Chondrocyte (in vitro differentiated cells): ENCODE data around the gene ZWILCH. TPM values are rescaled to one million over a fixed set of nuclear protein-coding genes. Genes with fewer than 3 reads are reported as not detected.

Source experiments
- DNase-seq: peaks from one replicate; pipeline ENCODE4 v3.0.0; 2021; ENCODE audit warnings: mixed read lengths, low spot score
- H3K27ac Mint-ChIP-seq: one replicate; pipeline ENCODE4 v1.8.0; 2021; ENCODE audit warnings: mild to moderate bottlenecking, moderate library complexity, mixed read lengths; ENCODE audit not compliant: unreplicated experiment
- H3K27me3 Mint-ChIP-seq: 2 replicates; pipeline ENCODE4 v1.8.0; 2021; ENCODE audit warnings: low read depth, mixed read lengths
- H3K36me3 Mint-ChIP-seq: 2 replicates; pipeline ENCODE4 v1.8.0; 2021; ENCODE audit warnings: low read depth, mixed read lengths
- H3K4me1 Mint-ChIP-seq: 2 replicates; pipeline ENCODE4 v1.8.0; 2021; ENCODE audit warnings: low read depth, mild to moderate bottlenecking, mixed read lengths
- H3K4me3 Mint-ChIP-seq: one replicate; pipeline ENCODE4 v1.8.0; 2021; ENCODE audit warnings: mild to moderate bottlenecking, moderate library complexity, mixed read lengths; ENCODE audit not compliant: unreplicated experiment
- H3K9me3 Mint-ChIP-seq: 2 replicates; pipeline ENCODE4 v1.8.0; 2021; ENCODE audit warnings: low read depth, mixed read lengths
- microRNA-seq: library from miRNA; unstranded; fragments of <30 nt; microRNA quantifications from one replicate; pipeline ENCODE4 v1.2.0, GENCODE V29; 2020; ENCODE audit warnings: borderline number of aligned reads
- total RNA-seq: library from RNA; stranded (reverse); gene quantifications from 3 replicates; pipeline ENCODE4 v1.2.1, GENCODE V29; 2021
- TF ChIP-seq, protein P1 (sequence below): fragments of 200-600 bp; sonication (generic); IDR thresholded peaks from 2 replicates; pipeline ENCODE4 v1.5.0; 2021; ENCODE audit warnings: antibody characterized with exemption, mild to moderate bottlenecking, moderate library complexity

Gene ZWILCH
- total RNA-seq, 1 donor from 2014 or later: 11.0 TPM

- Mint-ChIP-seq H3K27ac (no peak overlapping the region), H3K9me3 (no peaks in the 10 kb centered on the region), H3K27me3 (peaks cover 4% of the 10 kb centered on the region), H3K4me1 (no peaks in the 10 kb centered on the region), H3K4me3 (no peak overlapping the region), H3K36me3 (no peaks in the 10 kb centered on the region)
- no peak for DNase-seq
- TF ChIP-seq, protein P1, sequence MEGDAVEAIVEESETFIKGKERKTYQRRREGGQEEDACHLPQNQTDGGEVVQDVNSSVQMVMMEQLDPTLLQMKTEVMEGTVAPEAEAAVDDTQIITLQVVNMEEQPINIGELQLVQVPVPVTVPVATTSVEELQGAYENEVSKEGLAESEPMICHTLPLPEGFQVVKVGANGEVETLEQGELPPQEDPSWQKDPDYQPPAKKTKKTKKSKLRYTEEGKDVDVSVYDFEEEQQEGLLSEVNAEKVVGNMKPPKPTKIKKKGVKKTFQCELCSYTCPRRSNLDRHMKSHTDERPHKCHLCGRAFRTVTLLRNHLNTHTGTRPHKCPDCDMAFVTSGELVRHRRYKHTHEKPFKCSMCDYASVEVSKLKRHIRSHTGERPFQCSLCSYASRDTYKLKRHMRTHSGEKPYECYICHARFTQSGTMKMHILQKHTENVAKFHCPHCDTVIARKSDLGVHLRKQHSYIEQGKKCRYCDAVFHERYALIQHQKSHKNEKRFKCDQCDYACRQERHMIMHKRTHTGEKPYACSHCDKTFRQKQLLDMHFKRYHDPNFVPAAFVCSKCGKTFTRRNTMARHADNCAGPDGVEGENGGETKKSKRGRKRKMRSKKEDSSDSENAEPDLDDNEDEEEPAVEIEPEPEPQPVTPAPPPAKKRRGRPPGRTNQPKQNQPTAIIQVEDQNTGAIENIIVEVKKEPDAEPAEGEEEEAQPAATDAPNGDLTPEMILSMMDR: no peak
Observed at GRCh38 chr15:66595332-66595731, 90.2 kb downstream of the ZWILCH start.

GRCh38 chr15:66595931-66596545 lies 90.9 kb downstream of the ZWILCH start:
- no peak for DNase-seq
- Mint-ChIP-seq H3K27me3 (peaks cover 4% of the 10 kb centered on the region), H3K36me3 (no peaks in the 10 kb centered on the region), H3K4me1 (no peaks in the 10 kb centered on the region), H3K27ac (no peak overlapping the region), H3K9me3 (no peaks in the 10 kb centered on the region), H3K4me3 (no peak overlapping the region)
- TF ChIP-seq, protein P1: no peak

DNA sequence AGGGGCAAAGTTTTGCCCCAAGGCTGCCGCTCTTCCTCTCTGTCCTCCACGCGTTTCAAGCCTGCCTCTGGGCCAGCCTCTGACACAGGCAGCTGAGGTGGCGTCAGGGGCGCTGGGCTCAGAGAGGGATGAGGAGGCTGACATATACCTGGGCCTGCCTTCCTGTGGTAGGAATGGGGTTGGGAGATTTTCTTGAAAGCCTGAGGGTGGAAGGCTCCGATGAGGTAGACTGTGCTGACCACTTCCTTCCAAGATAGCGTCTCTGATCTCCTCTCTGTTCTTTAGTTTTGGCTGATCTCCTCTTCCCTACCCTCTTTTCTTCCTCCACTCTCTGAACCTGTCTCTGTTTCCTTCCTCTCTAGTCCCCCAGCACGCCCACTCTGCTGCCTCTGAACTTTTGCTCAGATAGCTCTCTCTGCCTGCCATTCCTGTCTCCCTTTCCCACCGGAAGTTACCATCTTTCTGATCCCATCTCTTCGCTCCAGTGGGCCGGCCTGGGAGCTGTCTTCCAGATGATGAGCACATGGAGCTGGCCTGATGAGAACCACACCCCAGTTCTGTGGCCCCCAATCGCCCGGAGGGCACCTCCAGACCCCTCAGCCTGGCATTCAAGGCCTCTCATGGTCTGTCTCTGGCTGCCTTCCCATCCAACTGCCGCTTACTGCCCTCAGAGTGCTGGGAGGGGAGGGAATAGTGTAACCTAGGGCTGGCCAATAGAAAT lies 93.1 kb downstream of the ZWILCH start:
- Mint-ChIP-seq H3K27ac (no peak overlapping the region), H3K9me3 (no peaks in the 10 kb centered on the region), H3K4me1 (no peaks in the 10 kb centered on the region), H3K27me3 (peaks cover 10% of the 10 kb centered on the region), H3K4me3 (no peak overlapping the region), H3K36me3 (no peaks in the 10 kb centered on the region)
- TF ChIP-seq, protein P1: no peak
- DNase-seq: no peak

Small RNAs within 50 kb of the gene (microRNA-seq; reads per million reads assigned to microRNA genes)
- gene MIR4512: not detected

Other genes with a start within 250 kb of the ZWILCH start
- 18.6 to 26.1 TPM (median 18.9 TPM) in 3 replicates for gene DIS3L, start 211.8 kb upstream of the ZWILCH start, total RNA-seq
- gene TIPIN, start 148.6 kb upstream of the ZWILCH start, total RNA-seq: 6.3 to 11.9 TPM (median 8.2 TPM) in 3 replicates
- 44.7 to 49.7 TPM (median 45.1 TPM) in 3 replicates for gene MAP2K1, start 118.4 kb upstream of the ZWILCH start, total RNA-seq
- gene SNAPC5, start 7.6 kb upstream of the ZWILCH start, total RNA-seq: 13.9 to 27.7 TPM (median 15.0 TPM) in 3 replicates
- gene RPL4, start 471 bp upstream of the ZWILCH start, total RNA-seq: 1,774 to 1,912 TPM (median 1,787 TPM) in 3 replicates
- gene LCTL, start 60.7 kb downstream of the ZWILCH start, total RNA-seq: 0.31 to 0.50 TPM (median 0.31 TPM) in 3 replicates
- gene SMAD6, start 196.9 kb downstream of the ZWILCH start, total RNA-seq: 5.2 to 29.0 TPM (median 6.6 TPM) in 3 replicates